Activated naive CD4-positive, alpha-beta T cell (primary cell): Measurements from ENCODE around the gene GATC.
A peak's percentile ranks its signal among the peaks of the same experiment; 100 is the strongest.

Experiments
- DNase-seq, 4 experiments: peaks; one replicate each; lab custom pipeline; 2025; lab: John Stamatoyannopoulos, UW

Gene GATC, protein sequence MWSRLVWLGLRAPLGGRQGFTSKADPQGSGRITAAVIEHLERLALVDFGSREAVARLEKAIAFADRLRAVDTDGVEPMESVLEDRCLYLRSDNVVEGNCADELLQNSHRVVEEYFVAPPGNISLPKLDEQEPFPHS

DNA sequence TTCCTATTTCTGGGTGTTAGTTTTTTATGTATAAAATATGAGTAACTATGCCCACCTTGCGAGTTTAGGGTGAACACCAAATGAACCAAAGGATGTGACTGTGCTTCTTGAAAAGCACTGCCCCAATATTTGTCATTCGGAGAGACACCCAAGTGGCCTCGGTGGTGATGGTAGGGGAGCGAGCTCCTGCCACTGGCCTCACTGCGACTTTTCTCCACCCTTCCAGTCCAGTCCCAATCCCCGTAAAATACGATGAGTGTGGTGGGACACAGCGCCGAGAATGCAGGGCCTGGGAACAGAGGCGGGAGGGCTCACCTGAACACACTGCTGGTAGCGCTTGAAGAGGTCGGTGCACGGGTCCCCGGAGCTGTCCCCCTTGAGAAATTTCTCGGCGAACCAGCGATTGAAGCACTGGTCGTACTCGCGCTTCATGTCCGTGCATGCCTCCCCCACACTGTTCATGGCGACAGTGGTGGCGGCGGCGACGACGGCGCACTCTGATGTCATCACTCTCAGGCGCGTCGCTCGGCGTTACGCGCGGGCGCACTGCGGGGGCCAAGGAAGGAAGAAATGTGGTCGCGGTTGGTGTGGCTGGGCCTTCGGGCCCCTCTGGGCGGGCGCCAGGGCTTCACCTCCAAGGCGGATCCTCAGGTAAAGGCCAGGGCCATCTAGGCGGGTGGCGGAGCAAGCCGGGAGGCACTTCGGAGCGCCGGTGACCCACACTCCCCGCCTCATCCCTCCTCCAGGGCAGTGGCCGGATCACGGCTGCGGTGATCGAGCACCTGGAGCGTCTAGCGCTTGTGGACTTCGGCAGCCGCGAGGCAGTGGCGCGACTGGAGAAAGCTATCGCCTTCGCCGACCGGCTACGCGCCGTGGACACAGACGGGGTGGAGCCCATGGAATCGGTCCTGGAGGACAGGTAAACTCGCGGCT is at the start of gene GATC, which contains the start of gene TRIAP1:
GATC (plus strand) TSS at position 534 of the 933 bp plus-strand sequence; CDS start at position 571, 37 bp downstream.
TRIAP1 (minus strand) TSS at position 474 of the 933 bp plus-strand sequence; CDS start at position 462, 12 bp downstream.
- DNase-seq, result peak; percentile 68 to 77 (median 72)

DNA sequence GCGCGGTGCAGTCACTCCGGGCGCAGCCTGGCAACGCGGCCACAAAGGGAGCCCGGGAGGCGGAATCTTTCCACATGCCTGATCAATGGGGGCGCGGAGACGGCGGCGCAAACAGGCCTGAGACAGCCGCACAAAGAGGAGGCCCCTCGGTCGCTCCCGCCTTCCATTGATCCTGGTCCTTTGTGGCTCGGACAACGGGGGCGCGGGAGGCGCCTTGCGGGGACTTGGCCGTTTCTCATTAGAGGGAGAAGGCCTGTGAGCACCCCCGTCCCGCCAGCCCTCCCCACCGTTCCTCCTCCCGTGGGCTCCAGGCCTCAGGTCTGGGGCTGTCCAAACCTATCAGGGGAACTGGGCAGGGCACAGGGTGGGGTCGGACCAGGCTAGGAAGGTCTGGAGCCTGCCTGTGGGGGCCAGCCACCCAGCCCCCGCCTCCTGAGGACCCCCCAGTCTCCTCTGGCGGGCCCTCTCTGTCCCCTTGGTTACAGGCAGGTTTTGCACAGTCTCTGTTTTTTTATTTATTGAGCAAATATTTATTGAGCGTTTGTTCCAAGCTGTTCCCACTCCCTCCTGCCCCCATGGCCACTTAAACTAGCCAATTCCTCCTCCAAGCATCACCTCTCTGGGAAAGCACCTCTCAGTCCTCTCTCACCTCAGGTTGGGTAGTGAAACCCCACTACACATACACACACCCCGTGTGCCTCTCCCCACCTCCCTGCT is 48.3 kb upstream of the GATC start:
- DNase-seq, result no peak

DNA sequence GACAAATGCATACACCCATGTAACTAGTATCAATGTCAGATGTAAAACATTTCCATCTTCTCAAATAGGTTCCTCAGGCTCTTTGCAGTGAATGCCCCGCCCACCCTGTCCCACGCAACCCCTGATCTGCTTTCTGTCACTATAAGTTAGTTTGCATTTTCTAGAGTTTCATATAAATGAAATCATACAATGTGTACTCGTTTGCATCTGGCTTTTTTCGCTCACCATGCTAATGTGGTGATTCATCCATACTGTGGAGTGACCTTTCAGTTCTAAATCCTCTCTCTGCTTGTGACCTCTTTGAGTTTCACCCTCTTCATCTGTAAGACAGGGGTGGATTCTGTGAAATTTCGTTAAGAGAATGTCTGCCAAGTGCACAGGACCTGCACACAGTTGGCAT is 46.7 kb upstream of the GATC start:
- DNase-seq, result no peak

DNA sequence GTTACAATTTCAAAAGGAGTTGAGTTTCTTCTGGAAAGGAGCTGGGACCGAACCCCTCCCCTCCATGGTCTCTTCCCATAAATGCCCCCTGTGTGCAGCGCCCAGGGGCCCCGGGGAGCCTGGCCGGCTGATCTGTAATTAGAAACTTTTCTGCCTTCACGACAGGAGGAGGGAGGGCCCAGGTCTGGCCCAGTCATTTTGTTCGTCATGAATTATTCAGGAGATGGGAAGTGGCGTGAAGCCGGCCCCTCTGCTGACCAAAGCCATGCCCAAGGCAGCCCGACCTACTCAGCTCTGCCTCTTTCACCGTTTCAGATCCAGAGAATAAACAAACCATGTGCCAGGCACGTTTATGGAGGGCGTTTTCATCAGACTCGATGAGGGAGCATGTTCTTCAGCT is 44.0 kb upstream of the GATC start:
- no peak for DNase-seq

DNA sequence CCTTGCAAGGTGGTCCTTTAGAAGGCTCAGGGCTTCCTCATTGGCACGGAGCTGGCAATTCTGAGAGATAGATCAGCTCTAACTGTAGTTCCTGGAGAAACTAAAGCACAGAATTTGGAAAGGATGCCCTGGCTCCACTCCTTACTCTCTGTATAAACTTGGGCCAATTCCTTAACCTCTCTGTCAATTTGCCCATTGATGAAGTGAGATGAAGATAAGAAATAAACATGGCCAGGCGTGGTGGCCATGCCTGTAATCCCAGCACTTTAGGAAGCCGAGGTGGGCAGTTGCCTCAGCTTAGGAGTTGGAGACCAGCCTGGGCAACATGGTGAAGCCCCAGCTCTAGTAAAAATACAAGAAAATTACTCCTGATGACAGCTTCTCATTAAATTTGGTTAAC is 42.4 kb upstream of the GATC start:
- no peak for DNase-seq

DNA sequence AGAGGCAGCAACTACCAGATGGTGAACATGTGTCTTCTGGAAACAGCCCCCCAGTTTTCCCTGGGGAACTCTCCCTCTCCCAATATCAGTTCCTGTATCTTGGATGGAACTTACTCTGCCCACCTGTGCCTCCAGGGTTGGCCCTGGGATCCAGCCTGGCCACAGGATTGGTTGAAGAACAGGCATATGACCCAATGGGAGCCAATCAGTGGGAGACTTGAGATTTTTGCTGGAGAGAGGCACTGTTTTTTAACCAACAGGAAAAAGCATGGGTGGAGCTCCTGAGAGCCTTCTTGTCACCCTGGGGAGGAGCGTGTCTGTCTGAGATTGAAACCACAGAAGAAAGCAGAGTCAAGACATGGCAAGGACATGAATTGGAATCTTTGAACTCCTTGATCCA is 42.0 kb upstream of the GATC start:
- no peak for DNase-seq

DNA sequence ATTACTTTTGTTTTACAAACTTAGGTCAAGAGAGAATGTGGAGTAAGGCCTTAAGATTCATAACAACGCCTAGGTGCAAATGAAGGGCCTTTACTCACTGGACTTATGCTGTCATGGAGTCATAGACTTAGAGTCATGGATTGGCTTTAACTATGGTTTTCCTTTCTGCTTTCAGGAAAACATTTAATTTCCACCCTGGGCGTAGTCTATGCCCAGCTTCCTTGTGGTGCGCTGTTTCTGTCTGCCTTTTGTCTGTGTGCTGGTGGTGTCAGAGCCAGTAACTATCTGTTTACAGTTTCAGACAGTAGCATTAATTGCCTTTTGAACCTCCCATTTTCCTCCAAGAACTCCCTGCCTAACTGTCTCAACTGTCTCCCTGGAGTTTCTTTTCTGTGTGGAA is 40.2 kb upstream of the GATC start:
- DNase-seq, result no peak

DNA sequence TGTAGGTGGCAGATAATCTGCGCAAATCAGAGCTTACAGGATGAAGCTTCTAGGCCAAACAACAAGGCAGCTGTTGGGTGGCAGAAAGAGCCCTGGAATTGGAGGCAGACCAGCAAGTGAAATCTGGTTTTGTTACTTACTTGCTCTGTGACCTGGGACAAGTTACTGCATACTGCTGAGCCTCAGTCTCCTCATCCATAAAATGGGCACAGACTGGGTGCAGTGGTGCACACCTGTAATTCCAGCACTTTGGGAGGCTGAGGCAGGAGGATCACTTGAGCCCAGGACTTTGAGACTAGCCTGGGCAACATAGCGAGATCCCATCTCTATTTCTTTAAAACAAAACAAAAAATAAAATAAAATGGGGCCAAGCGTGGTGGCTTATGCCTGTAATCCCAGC is 39.7 kb upstream of the GATC start:
- no peak for DNase-seq

DNA sequence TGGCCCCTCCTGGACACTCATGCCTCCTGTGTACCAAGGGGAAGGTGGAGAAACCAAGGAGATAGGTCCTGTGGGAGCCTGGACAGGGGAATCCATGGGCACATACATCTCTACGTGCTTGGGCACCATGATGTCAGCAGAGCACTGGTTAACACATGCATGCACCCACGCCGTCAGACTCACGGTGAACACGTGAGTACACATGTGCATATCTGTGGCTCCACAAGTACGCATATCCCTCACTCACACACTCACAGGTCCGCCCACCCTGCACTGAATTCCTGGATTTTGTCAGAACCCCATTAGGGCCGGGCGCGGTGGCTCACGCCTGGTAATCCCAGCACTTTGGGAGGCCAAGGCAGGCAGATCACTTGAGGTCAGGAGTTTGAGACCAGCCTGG is 37.5 kb upstream of the GATC start:
- no peak for DNase-seq

DNA sequence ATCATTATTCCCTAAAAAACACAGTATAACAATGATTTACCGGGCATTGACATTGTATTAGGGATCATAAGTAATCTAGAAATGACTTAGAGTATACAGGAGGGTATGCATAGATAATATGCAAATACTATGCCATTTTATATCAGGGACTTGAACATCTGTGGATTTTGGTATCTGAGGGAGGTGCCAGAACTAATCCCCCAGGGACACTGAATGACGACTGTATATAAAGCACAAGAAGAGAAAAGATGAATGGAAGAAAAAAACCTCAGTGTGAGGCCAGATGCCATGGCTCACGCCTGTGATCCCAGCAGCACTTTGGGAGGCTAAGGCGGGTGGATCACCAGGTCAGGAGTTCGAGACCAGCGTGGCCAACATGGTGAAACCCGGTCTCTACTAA is 33.8 kb upstream of the GATC start:
- DNase-seq, result no peak

DNA sequence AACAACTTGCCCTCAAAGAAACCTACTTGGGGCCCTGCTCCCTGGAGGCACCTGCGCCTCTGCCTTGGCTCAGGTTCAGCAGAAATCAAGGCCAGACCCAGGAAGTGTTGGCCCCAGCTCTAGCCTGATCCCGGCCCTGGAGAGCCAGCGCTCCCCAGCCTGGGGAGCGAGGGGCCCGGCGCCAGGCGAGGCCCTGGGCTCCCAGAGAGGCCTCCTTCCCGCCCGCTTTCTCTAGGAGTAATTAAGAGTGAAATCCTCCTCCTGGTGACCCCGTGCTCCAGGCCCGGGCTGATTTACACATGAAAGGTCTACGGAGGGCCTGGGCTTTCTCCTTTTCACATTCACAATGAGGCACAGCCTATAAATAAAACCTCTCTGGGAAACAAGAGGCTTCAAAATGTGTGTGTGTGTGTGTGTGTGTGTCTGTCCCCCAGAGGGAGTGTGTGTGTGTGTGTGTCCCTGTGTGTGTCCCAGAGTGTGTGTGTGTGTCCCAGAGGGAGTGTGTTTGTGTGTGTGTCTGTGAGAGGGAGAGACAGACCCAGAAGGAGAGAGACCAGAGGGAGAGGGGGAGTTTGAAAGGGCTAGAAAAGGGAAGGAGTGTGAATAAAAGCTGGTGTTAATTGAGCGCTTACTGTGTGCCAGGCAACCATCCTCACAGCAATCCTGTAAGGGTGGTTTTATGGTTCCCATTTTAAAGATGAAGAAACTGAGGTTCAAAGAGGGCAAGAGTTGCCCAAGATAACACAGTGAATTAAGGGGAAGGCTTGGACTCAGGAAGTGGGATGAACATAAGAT is 32.1 kb upstream of the GATC start:
- no peak for DNase-seq

DNA sequence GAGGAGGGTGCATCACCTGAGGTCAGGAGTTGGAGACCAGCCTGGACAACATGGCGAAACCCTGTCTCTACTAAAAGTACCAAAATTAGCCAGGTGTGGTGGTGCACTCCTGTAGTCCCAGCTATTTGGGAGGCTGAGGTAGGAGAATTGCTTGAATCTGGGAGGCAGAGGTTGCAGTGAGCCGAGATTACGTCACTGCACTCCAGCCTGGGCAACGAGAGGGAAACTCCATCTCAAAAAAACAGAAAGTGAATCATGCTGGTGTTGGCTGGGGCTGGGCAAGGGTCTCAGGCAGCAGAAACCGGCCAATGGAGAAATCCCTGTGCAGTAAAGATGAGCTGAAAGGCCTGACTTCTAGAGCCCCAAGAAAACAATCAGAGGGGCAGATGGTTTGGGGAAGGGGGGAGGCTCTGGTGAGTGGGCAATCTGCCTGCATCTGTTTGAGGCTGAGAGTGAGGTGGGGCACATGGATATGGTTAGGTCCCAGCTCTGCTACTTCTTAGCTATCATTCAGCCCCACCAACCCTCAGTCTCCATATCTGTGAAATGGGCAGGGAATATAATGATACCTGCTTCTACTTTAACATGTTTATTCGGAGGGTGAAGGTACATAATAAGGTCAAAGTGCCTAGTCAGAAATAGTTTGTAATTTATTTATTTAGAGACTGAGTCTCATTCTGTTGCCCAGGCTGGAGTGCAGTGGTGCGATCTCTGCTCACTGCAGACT is 29.6 kb upstream of the GATC start:
- no peak for DNase-seq

DNA sequence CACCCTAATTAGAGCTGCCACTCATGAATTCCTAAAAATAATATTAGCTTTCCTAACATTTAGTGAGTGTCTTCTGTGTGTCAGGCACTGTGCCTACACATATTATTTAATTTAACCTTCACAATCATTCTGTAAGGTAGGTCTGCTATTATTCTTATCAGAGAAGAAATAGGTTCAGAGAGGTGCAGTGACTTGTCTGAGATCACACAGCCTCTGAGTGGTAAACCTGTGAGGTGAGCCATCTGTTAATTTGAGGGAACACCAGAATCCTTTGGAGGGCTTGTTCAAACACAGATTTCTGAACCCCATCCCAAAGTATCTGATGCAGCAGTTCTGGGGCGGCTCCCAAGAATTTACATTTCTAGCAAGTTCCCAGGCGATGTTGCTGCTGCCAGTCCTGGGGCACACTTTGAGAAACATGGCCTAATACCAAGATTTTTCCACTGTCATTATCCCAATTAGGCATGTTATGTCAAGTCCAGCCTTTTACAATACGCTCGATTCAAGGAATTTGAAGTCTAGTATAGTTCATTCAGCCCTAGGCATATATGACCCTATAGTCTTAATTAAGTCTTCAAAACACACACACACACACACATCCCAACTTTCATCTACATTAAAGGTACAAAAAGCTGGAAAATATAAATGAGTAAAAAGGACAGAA is 28.2 kb upstream of the GATC start:
- DNase-seq, result no peak

DNA sequence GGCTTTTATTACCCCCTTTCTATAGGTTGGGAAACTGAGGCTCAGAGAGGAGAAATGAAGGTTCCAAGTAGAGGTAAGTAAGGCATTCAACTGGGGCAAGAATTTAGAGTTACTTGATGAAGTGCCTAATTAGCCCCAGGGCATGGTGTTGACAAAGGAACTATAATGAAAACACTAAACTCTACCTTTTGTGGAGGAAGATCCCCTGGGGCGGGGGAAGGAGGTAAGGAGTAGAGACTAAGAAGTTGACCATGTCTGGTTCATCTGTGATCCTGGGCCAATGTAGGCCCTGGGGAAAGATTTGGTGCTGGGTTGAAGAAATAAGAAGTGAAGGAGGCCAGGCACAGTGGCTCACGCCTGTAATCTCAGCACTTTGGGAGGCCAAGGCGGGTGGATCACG is 24.5 kb upstream of the GATC start:
- DNase-seq, result no peak

DNA sequence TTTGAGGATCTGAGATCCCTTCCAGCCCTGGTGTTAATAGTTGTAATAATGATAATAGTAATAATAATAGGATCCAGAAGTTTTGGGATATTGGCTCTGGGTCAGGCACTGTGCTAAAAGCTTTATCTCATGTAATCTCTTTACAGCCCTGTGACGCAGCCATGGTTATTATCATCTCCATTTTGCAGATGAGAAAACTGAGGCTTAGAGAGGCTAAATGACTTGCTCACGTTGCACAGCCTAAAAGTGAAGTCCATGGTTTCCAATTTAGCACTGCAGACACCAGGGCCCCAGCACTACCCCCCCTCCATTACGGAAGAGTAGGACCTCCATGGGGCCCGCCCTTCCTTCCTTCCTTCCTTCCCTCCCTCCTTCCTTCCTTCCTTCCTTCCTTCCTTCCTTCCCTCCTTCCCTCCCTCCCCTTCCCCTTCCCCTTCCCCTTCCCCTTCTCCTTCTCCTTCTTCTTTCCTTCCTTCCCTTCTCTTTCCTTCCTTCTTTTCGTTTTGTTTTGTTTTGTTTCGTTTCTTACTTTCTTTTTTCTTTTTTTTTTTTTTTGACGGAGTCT is 23.3 kb upstream of the GATC start:
- no peak for DNase-seq

DNA sequence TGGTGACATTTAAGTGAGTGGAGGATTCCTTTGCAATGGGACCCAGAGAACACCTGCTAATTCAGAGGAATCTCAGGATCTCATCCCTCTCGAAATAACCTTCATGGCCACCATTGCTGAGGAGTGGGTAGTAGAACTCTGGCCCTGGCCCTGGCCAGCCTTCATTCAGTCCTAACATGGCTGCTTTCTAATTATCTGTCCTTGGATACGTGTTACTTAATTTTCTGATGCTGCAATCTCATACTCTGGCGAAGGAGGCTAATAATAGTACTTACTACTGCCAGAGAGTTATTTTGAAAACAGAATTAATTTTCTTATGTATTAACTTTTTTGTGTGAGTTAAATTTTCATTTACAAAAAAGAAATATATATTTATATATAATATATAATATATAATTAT is 20.4 kb upstream of the GATC start:
- DNase-seq, result no peak

DNA sequence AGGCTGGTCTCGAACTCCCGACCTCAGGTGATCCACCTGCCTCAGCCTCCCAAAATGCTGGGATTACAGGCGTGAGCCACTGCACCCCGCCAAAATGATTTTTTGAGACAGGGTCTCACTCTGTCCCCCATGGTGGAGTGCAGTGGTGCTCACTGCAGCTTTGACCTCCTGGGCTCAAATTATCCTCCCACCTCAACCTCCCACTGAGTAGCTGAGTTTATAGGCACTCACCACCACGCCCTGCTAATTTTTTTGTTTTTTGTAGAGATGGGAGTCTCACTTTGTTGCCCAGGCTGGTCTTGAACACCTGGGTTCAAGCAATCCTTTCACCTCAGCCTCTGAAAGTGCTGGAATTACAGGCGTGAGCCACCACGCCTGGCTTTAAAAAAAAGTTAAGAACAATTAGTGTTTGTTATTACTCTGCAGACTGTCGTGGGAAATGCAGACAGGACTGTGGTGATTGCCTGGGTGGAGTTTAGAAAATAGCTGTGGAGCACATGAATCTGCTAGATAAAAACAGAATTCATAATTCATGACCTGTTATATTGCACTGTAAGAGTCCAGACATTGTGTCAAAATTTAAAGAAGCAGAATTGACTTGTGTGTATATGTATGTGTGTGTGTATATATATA is 17.5 kb upstream of the GATC start:
- DNase-seq, result no peak

DNA sequence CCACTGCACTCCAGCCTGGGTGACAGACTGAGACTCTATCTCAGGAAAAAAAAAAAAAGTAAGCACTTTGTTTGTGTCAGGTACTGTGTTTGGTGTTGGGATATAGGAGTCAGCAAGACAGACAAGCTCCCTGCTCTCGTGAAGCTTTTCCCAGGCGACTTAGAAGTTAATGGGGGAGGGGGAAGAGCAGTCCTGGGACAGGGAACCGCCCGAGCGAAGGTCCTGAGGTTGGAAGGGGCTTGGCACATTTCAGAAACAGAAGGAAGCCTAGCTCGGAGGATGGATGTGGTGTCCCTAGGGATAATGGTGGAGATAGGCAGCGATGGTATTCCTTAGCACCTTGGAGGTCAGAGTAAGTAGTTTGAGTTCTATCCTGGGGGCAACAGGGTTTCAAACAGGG is 16.9 kb upstream of the GATC start:
- no peak for DNase-seq

DNA sequence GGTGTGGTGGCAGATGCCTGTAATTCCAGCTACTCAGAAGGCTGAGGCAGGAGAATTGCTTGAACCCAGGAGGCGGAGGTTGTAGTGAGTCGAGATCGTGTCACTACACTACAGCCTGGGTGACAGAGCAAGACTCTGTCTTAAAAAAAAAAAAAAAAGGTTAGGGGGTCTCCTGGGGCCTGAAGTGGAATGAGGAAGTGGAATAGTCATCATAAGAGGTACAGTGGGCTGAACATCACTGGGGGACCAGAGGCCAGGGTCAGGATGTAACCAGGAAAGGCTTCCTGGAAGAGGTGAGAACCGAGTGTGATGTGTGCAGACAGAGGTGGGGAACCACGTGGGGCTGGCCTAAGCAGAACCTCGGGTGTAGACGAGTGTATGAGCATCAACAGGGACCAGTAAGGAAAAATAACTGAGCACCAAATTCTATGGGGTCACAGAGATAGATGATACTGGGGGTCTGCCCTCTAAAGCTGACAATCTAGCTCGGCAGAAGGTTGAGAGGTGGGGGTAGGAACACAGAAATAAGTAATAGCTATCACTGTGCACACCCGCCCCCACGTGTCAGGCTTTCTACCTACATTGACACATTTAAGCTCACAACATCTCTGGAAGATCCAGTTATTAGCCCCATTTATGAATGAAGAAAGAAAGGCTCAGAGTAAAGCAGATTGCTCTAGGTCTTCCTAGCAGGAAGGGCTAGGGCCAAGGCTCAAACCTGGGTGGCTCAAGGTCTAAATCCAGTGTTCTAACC is 13.3 kb upstream of the GATC start:
- DNase-seq, result no peak
